ENCODE data around the gene RNF103. TPM values are rescaled to one million over a fixed set of nuclear protein-coding genes. Genes with fewer than 3 reads are reported as not detected.

RNF103 gene
- total and polyA plus RNA-seq, 2 donors (not counting 3 experiments of a cell fraction or from before 2014, with no cell fraction given), result 15.6 to 24.2 TPM

- no peak overlapping the region for H2AFZ ChIP-seq (ENCODE audit: low read depth, low read length)
- H3K36me3 ChIP-seq (ENCODE audit: control insufficient read depth in 2 of 2, extremely low read depth in 1 of 2, insufficient read depth in 2 of 2, low read length in 2 of 2), result peaks cover 13 to 17% of the 10 kb centered on the region in 2 experiments
- H4K20me1 ChIP-seq (replicated peaks; ENCODE audit: control insufficient read depth, extremely low read depth, insufficient read depth, low read length), result no peaks in the 10 kb centered on the region
- H3K79me2 ChIP-seq (ENCODE audit: control insufficient read depth, insufficient read depth, low read length), result no peaks in the 10 kb centered on the region
- DNase-seq (ENCODE audit: low read depth, low spot score) (no peak), FAIRE-seq (no peak)
- no peak overlapping the region for H3K9ac ChIP-seq (replicated peaks; ENCODE audit: extremely low read depth, insufficient read depth, low read length)
- H3K9me3 ChIP-seq (replicated peaks; ENCODE audit: control insufficient read depth, insufficient read depth, low read length), result no peaks in the 10 kb centered on the region
- no peaks in the 10 kb centered on the region for H3K4me1 ChIP-seq (ENCODE audit: control insufficient read depth, extremely low read depth, insufficient read depth, low read length)
- no peak overlapping the region for H3K4me3 ChIP-seq (replicated peaks in 1 of 3; ENCODE audit: insufficient read depth in 1 of 3, low read depth in 1 of 3, low read length in 3 of 3)
- ChIA-PET POLR2A (interaction anchor here (0.7 kb wide), 1 partner anchor 23 kb away, joined by 3 read pairs; no protein-coding TSS in a partner anchor), CTCF (no interaction called here)
- H3K27ac ChIP-seq (ENCODE audit: insufficient read depth, low read depth, low read length), result no peak overlapping the region
- BruUV-seq (replicated peaks), result no TSS peak
- dilution Hi-C loops (cut with MboI; ENCODE audit: extremely low pct_ligation_motif_present, low sequenced_read_pairs) (no loop called here), intact Hi-C loops (cut with micrococcal nuclease) (no loop called here)
- no peaks in the 10 kb centered on the region for H3K9me1 ChIP-seq (replicated peaks; ENCODE audit: control insufficient read depth, extremely low read depth, insufficient read depth, low read length)
- TF ChIP-seq POLR2A (IDR thresholded peaks at IDR 0.05; ENCODE audit: low read depth, low read length), result no peak
- no peak for TF ChIP-seq MYC (IDR thresholded peaks at IDR 0.05; ENCODE audit: low read depth, low read length)
- TF ChIP-seq CTCF (IDR thresholded peaks at IDR 0.05; ENCODE audit: extremely low read depth in 1 of 2, insufficient read depth in 1 of 2, low read depth in 1 of 2, low read length in 2 of 2), result no peak
- no peak for TF ChIP-seq FOS (IDR thresholded peaks at IDR 0.05; ENCODE audit: borderline replicate concordance, insufficient read depth, low read length)
- no peak for TF ChIP-seq POLR2AphosphoS5 (IDR thresholded peaks at IDR 0.05; ENCODE audit: insufficient read depth, low read depth, low read length)
- no peak for TF ChIP-seq JUN (IDR thresholded peaks at IDR 0.05; ENCODE audit: borderline replicate concordance, insufficient read depth, insufficient read length, low read depth)
- TF ChIP-seq, protein P1, sequence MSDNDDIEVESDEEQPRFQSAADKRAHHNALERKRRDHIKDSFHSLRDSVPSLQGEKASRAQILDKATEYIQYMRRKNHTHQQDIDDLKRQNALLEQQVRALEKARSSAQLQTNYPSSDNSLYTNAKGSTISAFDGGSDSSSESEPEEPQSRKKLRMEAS (IDR thresholded peaks at IDR 0.05; ENCODE audit: insufficient read depth, insufficient read length), result no peak
- TF ChIP-seq GATA2 (IDR thresholded peaks at IDR 0.05; ENCODE audit: insufficient read depth, insufficient read length, low read depth, low read length), result no peak
- no peak for TF ChIP-seq EZH2 (IDR thresholded peaks at IDR 0.05; ENCODE audit: borderline replicate concordance, low read depth, low read length, severe bottlenecking)
- H3K27me3 ChIP-seq (ENCODE audit: control insufficient read depth in 2 of 2, insufficient read depth in 2 of 2, low read length in 2 of 2), result no peaks in the 10 kb centered on the region
- no peak overlapping the region for H3K4me2 ChIP-seq (ENCODE audit: insufficient read depth, low read length)
Measured at GRCh38 chr2:86608832-86609410, 14.7 kb downstream of the RNF103 start.

All from endothelial cell of umbilical vein (primary cell).